ENCODE results near the gene GIN1. TPM values are rescaled to one million over a fixed set of nuclear protein-coding genes. Genes with fewer than 3 reads are reported as not detected.
"Not testable (repeated sequence)": the region's sequence is repeated elsewhere in the genome, so short reads cannot be mapped to it uniquely, and the experiment has no call there.

Gene GIN1
- total and polyA plus RNA-seq, 8 donors: 2.2 to 13.6 (median 4.1) TPM; not detected in 1

DNA sequence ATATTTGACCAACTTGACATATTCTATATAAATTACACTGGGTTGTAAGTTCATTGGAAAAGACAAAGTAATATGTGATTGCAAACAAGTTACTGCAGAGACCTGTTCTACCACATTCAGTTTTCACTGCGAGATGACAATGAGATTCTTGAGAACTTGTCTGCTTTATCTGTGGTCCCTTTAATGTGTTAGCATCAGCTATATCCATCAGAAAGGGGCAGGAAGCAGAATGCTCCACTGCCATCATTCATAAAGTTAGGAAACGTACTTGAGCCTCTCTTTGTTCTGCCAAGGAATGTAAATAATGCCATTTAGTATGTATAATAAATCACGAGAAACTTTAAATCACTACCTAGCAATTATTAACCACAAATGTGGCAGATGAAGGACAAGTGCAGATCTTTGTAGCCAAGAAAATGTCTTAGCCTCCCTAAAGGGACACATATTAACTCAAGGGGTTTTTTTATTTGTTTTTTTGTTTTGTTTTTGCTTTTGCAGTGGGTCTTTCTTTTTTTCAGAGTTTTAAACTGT is 59.4 kb downstream of the GIN1 start:
- no peaks in the 10 kb centered on the region for H3K9me3 ChIP-seq
- intact Hi-C loops (cut with DNase I; ENCODE audit: low total_unique reads): no loop called here
- H3K27ac ChIP-seq: no peak overlapping the region
- TF ChIP-seq CTCF (IDR thresholded peaks at IDR 0.05) (no peak), POLR2AphosphoS5 (IDR thresholded peaks at IDR 0.05) (no peak), POLR2A (IDR thresholded peaks at IDR 0.05) (no peak), EP300 (IDR thresholded peaks at IDR 0.05) (no peak)
- H3K4me3 ChIP-seq: no peak overlapping the region
- H3K27me3 ChIP-seq: no peaks in the 10 kb centered on the region
- 14 to 20% (median 17%) methylated on average over 3 of the region's 3 CpGs for WGBS, 5 donors
- no peaks in the 10 kb centered on the region for H3K36me3 ChIP-seq
- peaks cover 0 to 4% (median 0%) of the 10 kb centered on the region in 4 donors for H3K4me1 ChIP-seq
- DNase-seq: peak in 1 of 2 donors; percentile 4

DNA sequence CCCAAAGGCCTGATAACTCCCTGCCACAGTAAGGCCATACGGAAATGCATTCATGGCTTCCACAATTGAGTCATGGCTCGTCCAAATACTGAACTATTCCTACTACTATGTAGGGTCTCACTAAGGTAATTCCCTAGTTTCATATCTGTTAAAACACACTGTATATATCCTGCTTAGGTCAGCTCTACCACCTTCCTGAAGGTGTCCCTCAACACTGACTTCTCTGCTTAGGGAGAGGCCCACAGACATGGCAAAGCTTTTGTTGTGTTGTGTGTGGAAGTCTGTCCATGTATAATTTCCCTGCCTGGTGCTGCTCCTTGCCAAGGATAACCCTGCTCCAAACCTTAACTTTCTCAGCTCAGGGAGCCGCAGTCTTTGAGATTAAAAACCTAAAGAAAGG is 60.4 kb downstream of the GIN1 start:
- Histone ChIP-seq H3K27ac (no peak overlapping the region), H3K9me3 (no peaks in the 10 kb centered on the region), H3K4me3 (no peak overlapping the region), H3K36me3 (no peaks in the 10 kb centered on the region), H3K27me3 (no peaks in the 10 kb centered on the region), H3K4me1 (peaks cover 0 to 4% (median 0%) of the 10 kb centered on the region in 4 donors)
- no peak for DNase-seq
- intact Hi-C loops (cut with DNase I; ENCODE audit: low total_unique reads): no loop called here
- 78 to 89% (median 89%) methylated on average over 3 of the region's 3 CpGs for WGBS, 5 donors
- TF ChIP-seq CTCF (IDR thresholded peaks at IDR 0.05): no peak
- TF ChIP-seq POLR2AphosphoS5 (IDR thresholded peaks at IDR 0.05): no peak
- TF ChIP-seq POLR2A (IDR thresholded peaks at IDR 0.05): no peak
- TF ChIP-seq EP300 (IDR thresholded peaks at IDR 0.05): no peak

DNA sequence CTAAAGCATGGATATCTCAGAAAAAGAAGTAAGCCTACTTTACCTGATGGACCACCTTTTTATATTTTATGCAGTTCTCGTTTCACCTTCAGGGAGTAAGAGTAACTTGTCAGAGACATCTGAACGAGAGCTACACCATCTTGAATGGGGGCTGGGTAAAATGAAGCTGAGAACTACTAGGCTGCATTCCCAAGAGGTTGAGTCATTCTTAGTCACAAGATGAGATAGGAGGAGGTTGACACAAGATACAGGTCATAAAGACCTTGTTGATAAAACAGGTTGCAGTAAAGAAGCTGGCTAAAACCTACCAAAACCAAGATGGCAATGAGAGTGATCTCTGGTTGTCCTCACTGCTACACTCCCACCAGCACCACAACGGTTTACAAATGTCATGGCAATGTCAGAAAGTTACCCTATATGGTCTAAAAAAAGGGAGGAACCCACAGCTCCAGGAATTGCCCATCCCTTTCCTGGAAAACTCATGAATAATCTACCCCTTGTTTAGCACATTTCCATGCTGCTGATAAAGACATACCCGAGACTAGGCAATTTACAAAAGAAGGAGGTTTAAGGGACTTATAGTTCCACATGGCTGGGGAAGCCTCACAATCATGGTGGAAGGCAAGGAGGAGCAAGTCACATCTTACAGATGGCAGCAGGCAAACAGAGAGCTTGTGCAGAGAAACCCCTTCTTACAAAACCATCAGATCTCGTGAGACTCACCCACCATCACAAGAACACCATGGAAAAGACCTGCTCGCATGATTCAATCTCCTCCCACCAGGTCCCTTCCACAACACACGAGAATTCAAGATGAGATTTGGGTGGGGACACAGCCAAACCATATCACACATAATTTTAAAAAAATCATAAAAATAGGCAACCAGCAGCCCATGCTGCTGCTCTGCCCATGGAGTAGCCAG is 62.5 kb downstream of the GIN1 start:
- H3K27me3 ChIP-seq: no peaks in the 10 kb centered on the region
- no peak overlapping the region for H3K27ac ChIP-seq
- DNase-seq: no peak
- no peaks in the 10 kb centered on the region for H3K9me3 ChIP-seq
- no peaks in the 10 kb centered on the region for H3K36me3 ChIP-seq
- 71 to 80% (median 75%) methylated on average over 6 to 7 of the region's 7 CpGs for WGBS, 5 donors
- TF ChIP-seq EP300 (IDR thresholded peaks at IDR 0.05): no peak
- intact Hi-C loops (cut with DNase I; ENCODE audit: low total_unique reads): no loop called here
- H3K4me1 ChIP-seq: peaks cover 0 to 4% (median 0%) of the 10 kb centered on the region in 4 donors
- no peak overlapping the region for H3K4me3 ChIP-seq

DNA sequence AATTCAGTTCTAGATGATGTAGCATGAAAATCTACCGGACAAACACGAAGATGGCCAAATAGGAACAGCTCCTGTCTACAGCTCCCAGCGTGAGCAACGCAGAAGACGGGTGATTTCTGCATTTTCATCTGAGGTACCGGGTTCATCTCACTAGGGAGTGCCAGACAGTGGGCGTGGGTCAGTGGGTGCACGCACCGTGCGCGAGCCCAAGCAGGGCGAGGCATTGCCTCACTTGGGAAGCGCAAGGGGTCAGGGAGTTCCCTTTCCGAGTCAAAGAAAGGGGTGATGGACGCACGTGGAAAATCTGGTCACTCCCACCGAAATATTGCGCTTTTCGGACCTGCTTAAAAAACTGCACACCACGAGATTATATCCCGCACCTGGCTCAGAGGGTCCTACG is 73.2 kb downstream of the GIN1 start:
- intact Hi-C loops (cut with DNase I; ENCODE audit: low total_unique reads); H3K4me1 ChIP-seq: not testable (repeated sequence)

GRCh38 chr5:103041071-103041676 is 78.8 kb downstream of the GIN1 start:
- Histone ChIP-seq H3K9me3 (no peaks in the 10 kb centered on the region), H3K4me1 (no peaks in the 10 kb centered on the region), H3K27ac (no peak overlapping the region), H3K27me3 (no peaks in the 10 kb centered on the region), H3K4me3 (no peak overlapping the region), H3K36me3 (no peaks in the 10 kb centered on the region)
- 34 to 45% (median 38%) methylated on average over 4 of the region's 4 CpGs for WGBS, 5 donors
- DNase-seq: peak in 1 of 2 donors; percentile 70
- TF ChIP-seq POLR2A (IDR thresholded peaks at IDR 0.05): no peak
- no peak for TF ChIP-seq EP300 (IDR thresholded peaks at IDR 0.05)
- peak in 3 of 7 experiments; percentile 23 to 38 (median 33) for TF ChIP-seq CTCF (IDR thresholded peaks at IDR 0.05)
- TF ChIP-seq POLR2AphosphoS5 (IDR thresholded peaks at IDR 0.05): no peak
- intact Hi-C loops (cut with DNase I; ENCODE audit: low total_unique reads): no loop called here

More for the DNA sequence above, 73.2 kb downstream of the GIN1 start:
- WGBS, 5 donors: 87 to 94% (median 93%) methylated on average over 22 of the region's 22 CpGs
- H3K4me3 ChIP-seq, H3K9me3 ChIP-seq, H3K27me3 ChIP-seq, H3K27ac ChIP-seq, DNase-seq, H3K36me3 ChIP-seq: not testable (repeated sequence)
